Measurements from ENCODE around the gene MPZL1. TPM values are rescaled to one million over a fixed set of nuclear protein-coding genes. Genes with fewer than 3 reads are reported as not detected.
"Not testable (repeated sequence)": the region's sequence is repeated elsewhere in the genome, so short reads cannot be mapped to it uniquely, and the experiment has no call there.

The MPZL1 gene
- total RNA-seq, 2 experiments from 2014 or later: 22.3 to 23.0 TPM

- Mint-ChIP-seq H3K36me3 (ENCODE audit: low read depth) (peaks cover 2% of the 10 kb centered on the region), H3K9me3 (ENCODE audit: low read depth) (peaks cover 2% of the 10 kb centered on the region), H3K27ac (no peak overlapping the region), H3K4me3 (no peak overlapping the region), H3K4me1 (peaks cover 7% of the 10 kb centered on the region), H3K27me3 (peaks cover 8% of the 10 kb centered on the region)
- ChIA-PET POLR2A (no interaction called here), CTCF (interaction anchor here (1.1 kb wide), 1 partner anchor 261 kb away, joined by 3 read pairs; no protein-coding TSS in a partner anchor)
- intact Hi-C loops (cut with DNase I, micrococcal nuclease): no loop called here
- DNase-seq: no peak
- ATAC-seq: no peak
Measured at GRCh38 chr1:167820684-167821355, 99.0 kb downstream of the MPZL1 start.

DNA sequence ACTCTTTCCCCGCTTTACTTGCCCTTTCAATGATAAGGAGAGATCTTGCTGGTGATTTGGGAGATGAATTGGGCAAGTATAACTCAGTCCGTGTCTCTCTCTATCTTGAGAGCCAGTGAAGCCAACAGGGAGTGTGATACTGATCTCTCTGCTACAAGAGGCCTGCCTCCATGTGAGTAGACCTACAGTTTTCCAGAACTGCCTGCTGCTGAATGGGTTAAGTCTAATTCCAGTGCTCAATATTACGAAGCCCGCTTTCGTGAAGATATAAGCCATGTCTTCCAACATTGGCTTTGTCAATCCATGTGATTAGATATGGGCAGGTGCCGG, 99.5 kb downstream of the MPZL1 start:
- no peak for DNase-seq
- intact Hi-C loops (cut with DNase I, micrococcal nuclease): no loop called here
- H3K4me3 Mint-ChIP-seq: no peak overlapping the region
- peaks cover 7% of the 10 kb centered on the region for H3K4me1 Mint-ChIP-seq
- H3K36me3 Mint-ChIP-seq (ENCODE audit: low read depth): no peaks in the 10 kb centered on the region
- no peaks in the 10 kb centered on the region for H3K9me3 Mint-ChIP-seq (ENCODE audit: low read depth)
- H3K27me3 Mint-ChIP-seq: peaks cover 8% of the 10 kb centered on the region
- ChIA-PET POLR2A (no interaction called here), CTCF (interaction anchor here (1.1 kb wide), 1 partner anchor 261 kb away, joined by 3 read pairs; no protein-coding TSS in a partner anchor)
- ATAC-seq: no peak
- no peak overlapping the region for H3K27ac Mint-ChIP-seq

DNA sequence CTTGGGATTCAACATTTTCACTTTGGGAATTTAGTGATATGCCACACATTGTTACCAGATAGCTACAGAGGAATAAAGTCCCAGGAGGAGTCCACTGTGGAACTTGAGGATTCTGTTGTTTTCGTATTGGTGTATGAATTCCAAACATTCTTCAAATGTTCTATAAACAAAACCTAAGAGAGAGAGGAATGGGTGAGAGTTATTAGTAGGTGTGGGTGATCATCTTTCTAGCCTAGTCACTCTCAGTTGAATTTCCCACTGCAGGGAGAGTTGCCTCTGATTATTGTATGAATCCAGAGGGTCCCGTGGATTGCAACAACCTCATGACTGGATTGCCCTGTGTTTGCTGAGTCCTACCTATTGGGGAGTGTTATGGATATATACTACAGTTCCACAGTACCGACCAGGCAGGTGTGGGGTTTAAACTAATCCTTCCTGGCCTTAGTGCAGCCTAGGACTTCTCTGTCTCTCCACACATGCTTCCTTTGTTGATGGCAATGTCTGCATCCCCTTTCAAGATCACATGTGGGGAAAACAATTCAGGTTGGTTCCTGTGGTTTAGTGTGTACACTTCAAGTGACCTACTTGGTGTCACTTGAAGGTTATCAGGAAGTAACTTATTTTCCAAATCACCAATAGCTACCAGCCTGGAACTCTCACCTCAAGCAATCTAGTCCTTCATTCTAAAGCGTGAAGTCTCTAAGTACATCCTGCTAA, 100.3 kb downstream of the MPZL1 start:
- H3K4me1 Mint-ChIP-seq: peaks cover 7% of the 10 kb centered on the region
- no peak for DNase-seq
- CTCF ChIA-PET: no interaction called here
- intact Hi-C loops (cut with DNase I, micrococcal nuclease): no loop called here
- POLR2A ChIA-PET: no interaction called here
- H3K27ac Mint-ChIP-seq: no peak overlapping the region
- H3K9me3 Mint-ChIP-seq (ENCODE audit: low read depth): no peaks in the 10 kb centered on the region
- peaks cover 8% of the 10 kb centered on the region for H3K27me3 Mint-ChIP-seq
- ATAC-seq: no peak
- H3K4me3 Mint-ChIP-seq: no peak overlapping the region
- no peaks in the 10 kb centered on the region for H3K36me3 Mint-ChIP-seq (ENCODE audit: low read depth)

DNA sequence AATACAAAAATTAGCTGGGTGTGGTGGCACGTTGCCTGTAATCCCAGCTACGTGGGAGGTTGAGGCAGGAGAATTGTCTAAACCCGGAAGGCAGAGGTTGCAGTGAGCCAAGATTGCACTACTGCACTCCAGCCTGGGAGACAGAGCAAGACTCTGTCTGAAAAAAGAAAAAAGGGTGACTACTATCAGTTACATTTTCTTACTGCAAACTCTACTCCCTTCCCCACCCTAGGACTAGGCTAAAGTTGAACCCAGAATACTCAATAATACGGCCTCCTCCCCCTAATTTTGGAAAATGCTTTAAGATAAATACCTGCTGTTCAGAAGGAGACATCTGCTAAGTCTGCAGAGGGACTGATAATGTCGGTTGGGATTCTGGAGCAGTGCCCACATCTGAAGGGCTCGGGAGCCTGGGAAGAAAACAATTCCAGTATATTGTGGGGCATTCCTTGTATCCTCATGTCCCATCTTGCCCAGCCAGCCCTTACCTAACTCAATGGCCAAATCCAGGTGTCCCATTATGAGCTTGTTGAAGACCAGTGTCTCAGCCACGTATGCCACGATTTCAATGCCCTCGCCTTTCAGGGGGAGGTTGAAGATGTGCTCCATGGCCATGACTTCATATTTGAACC, 102.5 kb downstream of the MPZL1 start:
- DNase-seq (no peak), ATAC-seq (no peak)
- Mint-ChIP-seq H3K27me3 (peaks cover 8% of the 10 kb centered on the region), H3K4me3 (no peak overlapping the region), H3K4me1 (peaks cover 7% of the 10 kb centered on the region), H3K9me3 (ENCODE audit: low read depth) (no peaks in the 10 kb centered on the region), H3K36me3 (ENCODE audit: low read depth) (no peaks in the 10 kb centered on the region), H3K27ac (no peak overlapping the region)
- POLR2A ChIA-PET: no interaction called here
- intact Hi-C loops (cut with DNase I, micrococcal nuclease): no loop called here
- CTCF ChIA-PET: interaction anchor here (0.7 to 1.3 kb wide), 3 partner anchors 11 to 522 kb away, joined by 3 read pairs; no protein-coding TSS in a partner anchor

GRCh38 chr1:167825419-167826079, 103.8 kb downstream of the MPZL1 start:
- no peaks in the 10 kb centered on the region for H3K4me1 Mint-ChIP-seq
- intact Hi-C loops (cut with DNase I, micrococcal nuclease): no loop called here
- ATAC-seq (no peak), DNase-seq (no peak)
- H3K4me3 Mint-ChIP-seq: no peak overlapping the region
- no peak overlapping the region for H3K27ac Mint-ChIP-seq
- no peaks in the 10 kb centered on the region for H3K36me3 Mint-ChIP-seq (ENCODE audit: low read depth)
- CTCF ChIA-PET: interaction anchor here (0.7 kb wide), 1 partner anchor 175 kb away, joined by 4 read pairs; no protein-coding TSS in a partner anchor
- peaks cover 3% of the 10 kb centered on the region for H3K27me3 Mint-ChIP-seq
- H3K9me3 Mint-ChIP-seq (ENCODE audit: low read depth): no peaks in the 10 kb centered on the region
- POLR2A ChIA-PET: no interaction called here

- H3K27ac Mint-ChIP-seq: no peak overlapping the region
- no peak for ATAC-seq
- ChIA-PET CTCF (interaction anchor here (0.8 to 1.5 kb wide), 2 partner anchors 9 to 256 kb away, joined by 3 to 5 read pairs; no protein-coding TSS in a partner anchor), POLR2A (no interaction called here)
- H3K4me1 Mint-ChIP-seq: no peaks in the 10 kb centered on the region
- no peaks in the 10 kb centered on the region for H3K9me3 Mint-ChIP-seq (ENCODE audit: low read depth)
- intact Hi-C loops (cut with DNase I, micrococcal nuclease): no loop called here
- H3K4me3 Mint-ChIP-seq: no peak overlapping the region
- H3K36me3 Mint-ChIP-seq (ENCODE audit: low read depth): no peaks in the 10 kb centered on the region
- no peaks in the 10 kb centered on the region for H3K27me3 Mint-ChIP-seq
- no peak for DNase-seq
Measured at GRCh38 chr1:167826127-167826526, 104.3 kb downstream of the MPZL1 start.

DNA sequence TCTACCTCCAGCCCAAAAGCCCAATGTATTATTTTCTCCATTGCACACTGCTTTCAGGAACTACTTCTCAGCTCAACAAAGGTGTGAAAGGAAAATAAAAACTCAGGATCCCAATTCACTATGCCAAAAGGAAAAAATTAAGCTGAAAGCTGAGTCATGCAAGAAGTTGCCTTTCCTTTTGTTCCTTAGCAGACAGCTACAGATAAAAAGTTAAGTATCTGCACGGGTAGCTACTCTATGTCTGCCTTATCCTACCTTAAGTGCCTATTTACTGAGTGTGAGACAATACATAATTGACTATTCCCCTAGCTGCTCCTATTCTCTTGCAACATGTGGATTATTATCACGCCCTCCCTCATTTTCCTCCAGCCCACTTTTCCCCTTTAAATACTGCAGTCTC, 108.1 kb downstream of the MPZL1 start:
- H3K9me3 Mint-ChIP-seq (ENCODE audit: low read depth): no peaks in the 10 kb centered on the region
- no peak for DNase-seq
- ChIA-PET CTCF (interaction anchor here (1.1 to 1.7 kb wide), 2 partner anchors 10 to 253 kb away, joined by 4 to 8 read pairs; no protein-coding TSS in a partner anchor), POLR2A (interaction anchor here (0.6 to 0.7 kb wide), 2 partner anchors 41 to 61 kb away, joined by 3 to 7 read pairs; no protein-coding TSS in a partner anchor)
- intact Hi-C loops (cut with DNase I, micrococcal nuclease): no loop called here
- no peak overlapping the region for H3K4me3 Mint-ChIP-seq
- no peaks in the 10 kb centered on the region for H3K4me1 Mint-ChIP-seq
- no peaks in the 10 kb centered on the region for H3K27me3 Mint-ChIP-seq
- no peak for ATAC-seq
- H3K36me3 Mint-ChIP-seq (ENCODE audit: low read depth): no peaks in the 10 kb centered on the region
- no peak overlapping the region for H3K27ac Mint-ChIP-seq

DNA sequence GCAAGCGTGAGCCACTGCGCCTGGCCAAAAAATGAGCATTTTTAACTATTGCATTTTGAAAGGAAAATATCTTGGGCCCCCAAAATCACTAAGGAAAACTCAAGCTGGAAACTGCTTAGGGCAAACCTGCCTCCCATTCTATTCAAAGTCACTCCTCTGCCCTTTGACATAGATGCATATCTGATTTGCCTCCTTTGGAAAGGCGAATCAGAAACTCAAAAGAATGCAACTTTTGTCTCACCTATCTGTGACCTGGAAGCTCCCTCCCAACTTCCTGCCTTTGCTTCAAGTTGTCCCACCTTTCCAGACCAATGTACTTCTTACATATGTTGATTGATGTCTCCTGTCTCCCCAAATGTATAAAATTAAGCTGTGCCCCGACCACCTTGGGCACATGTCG, 108.9 kb downstream of the MPZL1 start:
- CTCF ChIA-PET; H3K9me3 Mint-ChIP-seq (ENCODE audit: low read depth); POLR2A ChIA-PET: not testable (repeated sequence)

DNA sequence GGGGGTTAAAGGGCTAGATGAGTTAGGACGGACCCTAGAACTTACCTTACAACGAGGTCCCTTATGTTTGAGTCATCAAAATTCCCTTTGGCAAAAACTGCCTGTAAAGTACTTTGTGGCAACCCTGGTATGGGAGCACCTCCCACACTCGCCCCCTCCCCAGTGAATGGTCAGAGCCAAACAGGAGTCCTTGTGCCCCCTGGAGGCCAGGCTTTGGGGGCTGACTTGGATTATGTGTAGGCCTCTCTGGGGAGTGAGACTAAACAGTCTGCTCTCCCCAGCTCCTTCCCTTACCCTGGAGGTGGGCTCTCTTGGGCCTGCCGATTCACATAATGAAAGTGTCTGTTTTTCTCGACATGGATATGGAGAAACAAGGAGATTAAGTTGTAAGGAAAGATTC, 110.9 kb downstream of the MPZL1 start:
- H3K27me3 Mint-ChIP-seq: no peaks in the 10 kb centered on the region
- no peaks in the 10 kb centered on the region for H3K4me1 Mint-ChIP-seq
- no peak for DNase-seq
- ATAC-seq: no peak
- H3K4me3 Mint-ChIP-seq: no peak overlapping the region
- H3K27ac Mint-ChIP-seq: no peak overlapping the region
- ChIA-PET POLR2A (no interaction called here), CTCF (no interaction called here)
- intact Hi-C loops (cut with DNase I, micrococcal nuclease): no loop called here
- no peaks in the 10 kb centered on the region for H3K36me3 Mint-ChIP-seq (ENCODE audit: low read depth)
- H3K9me3 Mint-ChIP-seq (ENCODE audit: low read depth): no peaks in the 10 kb centered on the region

More for the DNA sequence above, 108.9 kb downstream of the MPZL1 start:
- intact Hi-C loops (cut with DNase I, micrococcal nuclease); DNase-seq; H3K27me3 Mint-ChIP-seq; H3K4me1 Mint-ChIP-seq; H3K4me3 Mint-ChIP-seq; H3K27ac Mint-ChIP-seq; H3K36me3 Mint-ChIP-seq (ENCODE audit: low read depth); ATAC-seq: not testable (repeated sequence)

DNA sequence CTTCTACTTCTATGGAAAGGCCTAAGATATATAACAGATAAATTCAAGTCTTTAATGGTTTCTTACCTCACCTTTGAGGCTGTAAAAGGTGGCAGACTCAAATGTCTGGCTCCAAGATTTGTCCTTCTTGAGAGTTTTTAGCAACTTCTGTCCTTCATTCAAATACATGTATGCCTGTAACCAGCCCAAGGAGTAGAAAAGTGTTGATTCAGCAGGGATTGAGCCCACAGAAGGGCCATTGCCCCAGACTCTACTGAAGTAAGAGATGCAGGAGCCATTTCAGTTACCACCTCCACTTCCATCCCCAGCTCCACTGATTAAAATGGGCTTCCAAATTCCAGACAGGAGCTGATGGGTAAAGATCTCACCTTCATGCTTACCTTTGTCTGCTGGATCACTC, 112.1 kb downstream of the MPZL1 start:
- ATAC-seq (no peak), DNase-seq (no peak)
- intact Hi-C loops (cut with DNase I, micrococcal nuclease): no loop called here
- H3K4me3 Mint-ChIP-seq: no peak overlapping the region
- H3K9me3 Mint-ChIP-seq (ENCODE audit: low read depth): no peaks in the 10 kb centered on the region
- ChIA-PET POLR2A (no interaction called here), CTCF (no interaction called here)
- H3K36me3 Mint-ChIP-seq (ENCODE audit: low read depth): no peaks in the 10 kb centered on the region
- H3K27me3 Mint-ChIP-seq: peaks cover 1% of the 10 kb centered on the region
- no peak overlapping the region for H3K27ac Mint-ChIP-seq
- no peaks in the 10 kb centered on the region for H3K4me1 Mint-ChIP-seq

DNA sequence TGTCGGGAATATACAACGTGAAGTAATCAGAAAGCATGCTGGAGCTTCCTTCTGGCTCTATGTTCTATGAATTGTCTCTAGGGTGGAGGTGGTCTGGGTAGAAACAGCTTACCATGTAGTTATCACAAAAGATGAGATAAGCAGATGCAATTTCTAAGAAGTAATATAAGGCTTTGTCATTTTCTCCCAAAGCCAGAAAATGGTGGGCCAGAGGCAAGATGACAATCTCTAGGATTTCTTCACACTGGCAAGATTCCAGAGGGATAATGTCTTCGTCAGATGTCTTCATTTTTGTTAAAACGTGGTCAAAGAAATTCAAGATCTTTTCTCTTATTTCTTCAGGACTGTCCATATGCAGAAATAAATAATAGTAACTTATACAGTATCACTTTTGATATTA, 114.4 kb downstream of the MPZL1 start:
- Mint-ChIP-seq H3K27me3 (peaks cover 2% of the 10 kb centered on the region), H3K4me3 (no peak overlapping the region), H3K36me3 (ENCODE audit: low read depth) (no peaks in the 10 kb centered on the region), H3K9me3 (ENCODE audit: low read depth) (no peaks in the 10 kb centered on the region), H3K4me1 (no peaks in the 10 kb centered on the region), H3K27ac (no peak overlapping the region)
- ATAC-seq (no peak), DNase-seq (no peak)
- ChIA-PET POLR2A (no interaction called here), CTCF (no interaction called here)
- intact Hi-C loops (cut with DNase I, micrococcal nuclease): no loop called here

All from activated CD4-positive, alpha-beta T cell treated with anti-CD3 and anti-CD28 coated beads for 36 hours (primary cell).